ENCODE data around the gene L3MBTL1.

DNA sequence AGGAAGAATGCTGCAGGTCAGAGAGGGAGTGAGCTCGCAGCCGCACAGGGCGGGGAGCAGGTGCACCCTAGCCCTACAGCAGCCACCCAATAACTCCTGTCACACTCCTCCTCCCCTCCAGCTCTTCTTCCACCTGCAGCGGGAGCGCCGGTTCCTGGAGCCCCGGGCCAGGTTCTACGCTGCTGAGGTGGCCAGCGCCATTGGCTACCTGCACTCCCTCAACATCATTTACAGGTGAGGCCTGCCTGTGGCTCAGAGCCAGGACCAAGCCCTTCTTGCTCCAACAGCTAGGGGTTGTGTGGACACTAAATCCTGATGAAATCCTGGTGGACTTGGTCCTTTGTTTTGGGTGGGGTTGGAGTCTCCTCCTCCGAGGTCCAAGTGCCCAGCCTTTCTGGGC lies 63.0 kb downstream of the L3MBTL1 start:
- TF ChIP-seq CTCF (IDR thresholded peaks at IDR 0.05): no peak
- no peak for TF ChIP-seq POLR2A (IDR thresholded peaks at IDR 0.05)

All from testis (tissue), 2 donors.